Left ventricle myocardium superior (tissue), 1 donor: Measurements from ENCODE around the gene CYTIP. TPM values are rescaled to one million over a fixed set of nuclear protein-coding genes. Genes with fewer than 3 reads are reported as not detected.
"Not testable (repeated sequence)": the region's sequence is repeated elsewhere in the genome, so short reads cannot be mapped to it uniquely, and the experiment has no call there.

Source experiments
- ATAC-seq: fragments of 200-7000 bp; cut with Tn5 transposase; one replicate; pipeline ENCODE4 v1.9.1; 2020; ENCODE audit warnings: mild to moderate bottlenecking, moderate library complexity
- DNase-seq: peaks from one replicate; pipeline ENCODE4 v3.0.0-alpha.2; 2020
- intact Hi-C: fragments of 100-400 bp; cut with micrococcal nuclease; formaldehyde crosslinking; loops from one replicate; pipeline ENCODE4 v1.11.0; 2022
- total RNA-seq: library from RNA; stranded (reverse); fragmentation: NEBNext Ultra II Directional; extraction: Animal tissue kit (Norgen Biotek cat#: 25700); gene quantifications from one replicate; pipeline ENCODE4 v1.2.1, GENCODE V29; 2021
- donor health status: DM: no; HTN: yes; CAD: no; lungs with severe emphysema.

Gene CYTIP
- total RNA-seq, 1 donor from 2014 or later = 1.2 TPM

- no peak for ATAC-seq
- DNase-seq = no peak
- intact Hi-C loops = no loop called here
Observed at GRCh38 chr2:157393348-157393747, 50.5 kb downstream of the CYTIP start.

GRCh38 chr2:157388827-157389226 is 55.1 kb downstream of the CYTIP start:
- ATAC-seq = no peak
- intact Hi-C loops = no loop called here
- DNase-seq = no peak

- ATAC-seq = no peak
- intact Hi-C loops = no loop called here
- no peak for DNase-seq
Observed at GRCh38 chr2:157386747-157387146, 57.1 kb downstream of the CYTIP start.

- DNase-seq (no peak), ATAC-seq (no peak)
- intact Hi-C loops = no loop called here
Observed at GRCh38 chr2:157386247-157386646, 57.6 kb downstream of the CYTIP start.

- ATAC-seq (no peak), DNase-seq (no peak)
- intact Hi-C loops = no loop called here
Observed at GRCh38 chr2:157377861-157378260, 66.0 kb downstream of the CYTIP start.

GRCh38 chr2:157376041-157376440 is 67.8 kb downstream of the CYTIP start:
- DNase-seq = no peak
- ATAC-seq = no peak
- intact Hi-C loops = no loop called here

GRCh38 chr2:157375384-157375783 is 68.5 kb downstream of the CYTIP start:
- intact Hi-C loops = no loop called here
- no peak for DNase-seq
- no peak for ATAC-seq

GRCh38 chr2:157368508-157368907 is 75.4 kb downstream of the CYTIP start:
- intact Hi-C loops, DNase-seq, ATAC-seq: not testable (repeated sequence)

GRCh38 chr2:157367704-157368103 is 76.2 kb downstream of the CYTIP start:
- intact Hi-C loops = no loop called here
- no peak for DNase-seq
- ATAC-seq = no peak

Other genes starting within 250 kb of the CYTIP start
- gene GALNT5, start 186.4 kb downstream of the CYTIP start, total RNA-seq = 0.07 TPM
- gene ERMN, start 118.3 kb downstream of the CYTIP start, total RNA-seq = not detected
- gene ACVR1C, start 184.8 kb upstream of the CYTIP start, total RNA-seq = 0.32 TPM